Upper lobe of right lung (tissue), 1 donor: ENCODE data around the gene TARS3. TPM values are rescaled to one million over a fixed set of nuclear protein-coding genes. Genes with fewer than 3 reads are reported as not detected.

Experiments
- ATAC-seq: fragments of 200-7000 bp; cut with Tn5 transposase; one replicate; pipeline ENCODE4 v1.9.1; 2020; ENCODE audit warnings: mild to moderate bottlenecking, moderate library complexity
- DNase-seq: peaks from one replicate; pipeline ENCODE4 v3.0.0-alpha.2; 2020
- H3K27ac ChIP-seq: fragments of 200-600 bp; one replicate; pipeline ENCODE4 v1.8.0; 2022
- H3K27me3 ChIP-seq: fragments of 200-600 bp; one replicate; pipeline ENCODE4 v1.8.0; 2022; ENCODE audit warnings: mild to moderate bottlenecking
- H3K36me3 ChIP-seq: fragments of 200-600 bp; one replicate; pipeline ENCODE4 v1.8.0; 2022
- H3K4me1 ChIP-seq: fragments of 200-600 bp; one replicate; pipeline ENCODE4 v1.8.0; 2022
- H3K4me3 ChIP-seq: fragments of 200-600 bp; one replicate; pipeline ENCODE4 v1.8.0; 2022; ENCODE audit warnings: mild to moderate bottlenecking
- H3K9me3 ChIP-seq: fragments of 200-600 bp; one replicate; pipeline ENCODE4 v1.8.0; 2022
- CTCF ChIP-seq: fragments of 200-600 bp; IDR thresholded peaks from one replicate; pipeline ENCODE4 v1.8.0; 2022; ENCODE audit warnings: antibody characterized with exemption
- intact Hi-C: fragments of 100-400 bp; cut with DNase I; formaldehyde crosslinking; loops from one replicate; pipeline ENCODE4 v1.11.0; 2022
- total RNA-seq: library from RNA; stranded (reverse); fragmentation: NEBNext Ultra II Directional; extraction: Animal tissue kit (Norgen Biotek cat#: 25700); gene quantifications from one replicate; pipeline ENCODE4 v1.2.1, GENCODE V29; 2021
- donor health status: DM: no; HTN: yes; CAD: no; lungs with severe emphysema.

Gene TARS3
- total RNA-seq, 1 donor from 2014 or later = 12.0 TPM

DNA sequence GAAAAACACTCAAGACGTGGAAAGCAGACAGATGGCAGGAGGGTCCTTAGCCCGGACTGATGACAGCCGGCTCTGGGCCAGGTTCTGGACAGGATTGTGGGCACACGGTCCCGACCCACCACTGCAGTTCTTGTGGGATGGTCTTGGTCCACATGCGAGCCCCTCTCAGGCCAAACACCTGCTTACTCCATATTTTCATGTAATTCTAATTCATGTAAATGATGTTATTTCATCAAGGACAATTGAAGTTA is 104.7 kb downstream of the TARS3 start:
- Histone ChIP-seq H3K9me3 (no peaks in the 10 kb centered on the region), H3K27me3 (no peaks in the 10 kb centered on the region), H3K4me1 (no peaks in the 10 kb centered on the region), H3K27ac (no peak overlapping the region), H3K36me3 (no peaks in the 10 kb centered on the region), H3K4me3 (no peak overlapping the region)
- intact Hi-C loops = no loop called here
- no peak for ATAC-seq
- TF ChIP-seq CTCF = no peak
- DNase-seq = no peak

DNA sequence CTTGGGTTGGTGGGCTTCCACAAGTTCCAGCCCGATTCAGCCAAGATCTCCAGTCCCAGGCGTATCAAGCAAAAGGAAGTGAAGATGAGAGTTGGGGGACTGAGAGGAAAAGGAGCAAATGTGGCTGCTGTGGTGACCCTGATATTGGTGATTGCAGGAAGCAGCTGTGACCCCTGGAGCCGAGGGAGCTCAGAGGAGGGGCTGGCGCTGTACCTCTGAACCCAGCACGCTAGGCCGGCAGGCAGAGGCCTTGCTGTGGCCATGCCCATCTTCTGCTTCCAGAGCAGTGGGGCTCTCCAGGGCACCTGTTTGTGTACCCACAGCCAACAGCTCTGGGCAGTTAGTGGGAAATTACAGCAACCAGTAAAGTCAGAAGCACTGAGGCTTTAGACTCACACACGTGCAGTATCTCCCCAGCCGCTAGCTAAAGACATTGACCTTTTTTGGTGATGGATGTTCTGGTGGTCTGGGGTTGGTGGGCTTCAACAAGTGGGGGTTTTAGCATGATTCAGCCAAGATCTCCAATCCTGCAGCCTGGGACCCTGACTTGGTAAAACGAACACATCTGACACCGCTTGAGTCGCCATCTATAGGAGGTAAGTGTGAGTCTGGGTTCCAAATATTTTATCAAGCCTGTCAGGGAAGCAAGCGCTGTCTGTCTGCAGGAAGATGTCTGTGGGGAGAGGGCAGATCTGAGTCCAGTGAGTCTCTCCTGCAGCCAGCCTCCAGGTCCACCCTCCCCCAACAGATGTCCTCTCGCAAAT is 105.2 kb downstream of the TARS3 start:
- DNase-seq (no peak), ATAC-seq (no peak)
- TF ChIP-seq CTCF = no peak
- no peaks in the 10 kb centered on the region for H3K27me3 ChIP-seq
- intact Hi-C loops = no loop called here
- no peaks in the 10 kb centered on the region for H3K9me3 ChIP-seq
- H3K4me3 ChIP-seq = no peak overlapping the region
- H3K36me3 ChIP-seq = no peaks in the 10 kb centered on the region
- H3K4me1 ChIP-seq = no peaks in the 10 kb centered on the region
- H3K27ac ChIP-seq = no peak overlapping the region

GRCh38 chr15:101618076-101618475 is 106.2 kb downstream of the TARS3 start:
- no peak overlapping the region for H3K27ac ChIP-seq
- no peaks in the 10 kb centered on the region for H3K9me3 ChIP-seq
- no peaks in the 10 kb centered on the region for H3K27me3 ChIP-seq
- DNase-seq (no peak), ATAC-seq (no peak)
- intact Hi-C loops = no loop called here
- no peak for TF ChIP-seq CTCF
- no peaks in the 10 kb centered on the region for H3K4me1 ChIP-seq
- H3K36me3 ChIP-seq = no peaks in the 10 kb centered on the region
- H3K4me3 ChIP-seq = no peak overlapping the region

DNA sequence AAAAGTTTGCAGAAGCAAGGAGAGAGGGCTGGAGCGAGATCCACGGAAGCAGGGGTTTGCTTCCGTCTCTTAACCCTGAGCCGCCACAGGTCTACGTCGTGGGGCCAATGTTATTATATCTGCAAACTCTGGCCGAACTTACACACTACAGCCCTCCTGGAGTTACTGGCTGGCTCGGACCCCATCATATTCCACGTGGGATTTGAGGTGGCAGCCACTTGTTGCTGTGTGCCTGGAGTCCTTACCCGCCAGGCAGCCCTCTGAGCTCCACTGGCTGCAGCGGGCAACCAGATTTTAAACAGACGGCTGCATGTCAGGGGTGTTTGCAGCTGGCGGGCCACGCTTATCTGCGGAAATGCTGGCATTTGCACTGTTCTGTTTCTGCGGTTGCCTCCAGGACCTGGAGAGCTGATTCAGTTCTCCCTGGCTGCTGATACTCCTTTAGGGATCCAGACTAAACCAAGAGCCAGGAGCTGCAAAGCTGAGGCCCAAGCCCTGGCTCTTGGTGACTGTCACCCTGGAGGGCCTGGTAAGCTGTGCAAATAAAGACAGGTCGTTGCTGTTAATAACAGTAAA is 106.8 kb downstream of the TARS3 start:
- H3K4me3 ChIP-seq = no peak overlapping the region
- no peaks in the 10 kb centered on the region for H3K27me3 ChIP-seq
- H3K36me3 ChIP-seq = no peaks in the 10 kb centered on the region
- no peak for DNase-seq
- no peak for TF ChIP-seq CTCF
- H3K4me1 ChIP-seq = no peaks in the 10 kb centered on the region
- no peak for ATAC-seq
- H3K9me3 ChIP-seq = no peaks in the 10 kb centered on the region
- no peak overlapping the region for H3K27ac ChIP-seq
- intact Hi-C loops = no loop called here

DNA sequence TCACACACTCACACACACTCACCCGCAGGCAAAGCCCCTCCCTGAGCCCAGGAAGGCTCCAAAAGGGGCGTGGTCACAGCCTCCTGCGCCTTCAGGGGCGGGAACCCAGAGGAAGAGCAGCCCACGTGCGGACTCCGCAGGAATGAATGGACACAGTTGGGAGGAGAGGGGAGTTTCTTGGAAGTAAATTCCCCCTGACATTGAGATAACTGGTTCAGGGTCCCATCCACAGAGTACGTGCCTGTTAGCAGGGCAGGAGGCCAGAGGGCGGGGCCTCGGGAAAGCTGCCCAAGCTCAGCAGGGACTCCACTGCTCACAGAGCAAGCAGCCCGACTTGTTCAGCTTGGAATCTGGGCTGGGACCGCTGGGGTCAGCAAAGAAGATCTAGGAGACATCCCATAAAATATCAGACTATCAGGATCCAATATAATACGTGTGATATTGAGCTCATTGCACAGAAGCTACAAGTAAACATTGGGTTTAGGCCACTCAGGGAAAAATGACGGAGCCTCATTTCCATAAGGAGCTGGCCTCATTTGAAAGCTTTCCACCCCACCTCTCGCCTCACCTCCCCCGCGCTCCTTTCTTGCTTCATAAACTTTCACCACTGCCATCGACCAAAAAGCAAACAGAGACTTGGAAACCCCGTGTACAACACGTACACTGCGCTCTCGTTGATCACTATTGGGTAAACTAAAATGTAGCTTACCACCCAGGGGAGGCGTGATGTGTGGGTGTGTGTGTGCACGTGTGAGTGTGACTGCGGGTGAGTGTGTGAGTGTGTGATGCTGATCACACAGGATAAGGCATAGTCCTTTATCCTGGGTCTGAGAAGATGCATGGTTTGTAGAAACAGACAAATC is 108.1 kb downstream of the TARS3 start:
- intact Hi-C loops = no loop called here
- H3K4me3 ChIP-seq = peak overlapping the region; percentile 8
- no peak for DNase-seq

More for the DNA sequence above, 108.1 kb downstream of the TARS3 start:
- H3K27me3 ChIP-seq = no peaks in the 10 kb centered on the region
- H3K4me1 ChIP-seq = no peaks in the 10 kb centered on the region
- peak; percentile 66 for ATAC-seq
- H3K36me3 ChIP-seq = no peaks in the 10 kb centered on the region
- H3K27ac ChIP-seq = no peak overlapping the region
- no peaks in the 10 kb centered on the region for H3K9me3 ChIP-seq
- no peak for TF ChIP-seq CTCF
